HG02678 (cell line): Measurements from ENCODE around the gene FRMD4B.

ENCODE experiments used
- ATAC-seq: cut with Tn5 transposase; IDR thresholded peaks from one replicate; pipeline ENCODE4 v1.9.1; 2021; ENCODE audit warnings: mild to moderate bottlenecking, moderate library complexity; ENCODE audit not compliant: unreplicated experiment

FRMD4B gene

DNA sequence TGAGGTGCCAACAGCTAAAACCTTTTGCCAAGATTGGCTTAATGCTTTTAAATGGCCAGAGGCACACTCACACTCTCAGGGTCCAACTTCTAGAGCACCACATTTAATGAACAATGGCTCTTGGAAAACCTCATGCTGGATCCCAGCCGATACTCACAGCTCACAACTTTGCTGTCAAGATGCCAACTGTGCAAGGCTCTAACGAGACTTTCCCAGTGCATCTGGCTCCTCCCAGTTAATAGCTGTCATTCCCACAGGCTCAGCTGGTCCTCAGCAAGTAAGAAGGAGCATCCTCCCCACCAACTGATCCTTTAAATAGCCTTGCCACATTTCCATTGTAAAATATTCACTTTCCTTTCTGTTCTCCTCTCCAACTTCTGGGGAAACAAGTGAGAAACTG, 20.3 kb upstream of the FRMD4B start:
- ATAC-seq, result no peak

DNA sequence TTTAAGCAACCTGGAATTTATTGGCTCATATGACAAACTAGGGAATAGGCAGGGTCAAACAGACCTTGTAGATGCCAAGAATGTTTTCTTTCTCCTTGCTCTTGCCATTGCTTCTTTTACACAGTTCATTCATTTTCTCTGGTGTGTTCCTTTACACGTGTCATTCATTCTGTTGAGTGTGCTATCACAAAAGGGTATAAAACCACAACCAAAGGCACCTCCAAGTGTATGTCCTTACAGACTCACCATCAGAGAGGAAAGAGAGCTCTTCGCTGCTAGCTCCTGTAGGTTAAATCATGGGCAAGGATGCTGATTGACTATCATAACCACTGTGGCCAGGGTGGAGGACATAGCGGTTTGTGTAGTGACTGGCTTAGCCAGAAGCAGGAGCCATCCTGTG, 19.2 kb upstream of the FRMD4B start:
- no peak for ATAC-seq

DNA sequence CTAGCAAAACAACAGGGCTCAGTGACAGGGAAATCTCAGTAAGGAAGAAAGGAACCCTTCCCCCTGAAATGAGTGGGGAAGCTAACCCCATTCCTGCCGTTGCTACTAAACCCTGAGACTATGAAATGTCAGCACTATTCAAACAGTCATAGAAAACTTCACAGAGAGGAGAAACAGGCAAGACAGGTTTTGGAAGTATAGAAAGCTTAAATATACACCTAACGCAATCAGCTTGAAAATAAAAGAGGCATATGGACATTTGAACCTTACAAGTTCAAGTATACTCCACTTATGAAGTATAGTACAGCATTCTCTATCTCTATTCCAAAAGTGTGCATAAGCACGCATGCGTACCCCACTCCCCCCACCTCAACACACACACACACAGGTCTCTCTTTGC, 17.6 kb upstream of the FRMD4B start:
- no peak for ATAC-seq

DNA sequence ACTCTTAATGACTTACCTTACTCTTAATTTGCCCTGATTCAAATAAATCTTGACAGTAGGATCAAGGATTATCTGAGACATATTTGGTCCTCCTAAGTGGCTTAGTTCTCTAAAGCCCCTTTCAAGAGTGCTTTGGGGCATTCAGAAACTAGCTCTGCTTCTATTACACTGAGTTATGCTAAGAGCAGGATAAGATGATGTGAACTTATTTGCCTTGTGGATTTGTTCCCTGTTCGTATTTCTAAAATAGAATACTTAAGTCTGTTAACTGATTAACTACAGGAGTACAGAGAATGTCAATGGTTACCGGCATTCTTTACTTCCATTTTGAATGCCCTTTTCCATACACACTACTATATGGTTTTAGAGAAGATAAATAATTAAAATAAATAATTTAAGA, 14.8 kb upstream of the FRMD4B start:
- no peak for ATAC-seq

DNA sequence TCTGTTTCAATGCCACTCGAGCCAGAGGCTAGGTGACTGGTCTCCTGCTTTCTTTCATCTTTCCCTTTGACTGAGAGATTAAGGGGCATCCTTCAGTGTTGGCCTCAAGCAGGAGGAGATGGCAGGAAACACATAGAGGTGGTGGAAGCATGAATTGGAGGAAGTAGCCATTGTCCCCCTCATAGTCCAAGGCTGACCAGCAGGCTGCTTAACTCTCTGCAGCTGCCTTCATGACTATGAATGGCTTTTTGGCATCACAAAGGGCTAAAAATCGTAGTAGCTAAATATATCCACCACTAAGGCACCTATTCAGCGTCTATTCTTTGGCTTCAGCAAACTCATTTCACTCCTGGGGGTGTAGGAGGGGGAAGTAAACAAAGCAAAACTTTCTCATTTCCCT, 7.0 kb upstream of the FRMD4B start:
- ATAC-seq, result no peak

DNA sequence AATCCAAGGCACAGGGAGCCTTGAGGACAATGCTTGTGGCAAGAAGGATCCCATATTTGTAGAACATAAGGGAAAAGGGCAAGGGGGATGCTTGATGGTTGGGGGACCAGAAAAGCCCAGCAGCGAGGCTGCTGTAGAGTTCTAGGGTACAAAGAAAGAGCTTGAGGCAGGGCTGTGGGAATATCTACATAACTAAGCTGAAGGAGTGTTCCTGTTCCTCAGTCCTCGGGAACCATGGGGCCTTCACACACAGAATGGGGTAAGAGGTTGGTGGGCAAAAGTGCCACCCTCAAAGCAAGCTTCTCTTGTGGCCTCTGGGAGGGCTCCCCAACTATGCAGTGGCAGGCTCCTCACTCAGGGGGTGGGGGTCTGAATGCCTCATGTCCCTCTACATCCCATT, 6.5 kb upstream of the FRMD4B start:
- no peak for ATAC-seq

DNA sequence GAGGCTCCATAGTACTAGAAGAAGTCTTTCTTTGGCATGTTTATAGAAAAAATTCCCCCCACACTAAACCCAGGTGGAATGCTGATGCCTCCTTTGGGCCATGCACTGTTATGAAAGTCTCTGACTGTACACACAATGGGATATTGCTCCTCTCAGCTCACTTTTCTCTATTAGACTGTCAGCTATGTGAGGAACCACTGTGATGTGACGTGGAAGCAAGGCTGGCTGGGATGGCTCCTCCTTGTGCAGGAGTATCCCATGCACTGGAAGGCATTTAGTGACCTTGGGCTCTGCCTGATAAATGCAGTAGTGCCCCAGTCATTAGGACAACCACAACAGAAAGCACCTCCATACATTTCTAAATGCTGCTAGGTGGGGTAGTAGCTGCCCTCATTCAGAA, 5.7 kb upstream of the FRMD4B start:
- no peak for ATAC-seq

DNA sequence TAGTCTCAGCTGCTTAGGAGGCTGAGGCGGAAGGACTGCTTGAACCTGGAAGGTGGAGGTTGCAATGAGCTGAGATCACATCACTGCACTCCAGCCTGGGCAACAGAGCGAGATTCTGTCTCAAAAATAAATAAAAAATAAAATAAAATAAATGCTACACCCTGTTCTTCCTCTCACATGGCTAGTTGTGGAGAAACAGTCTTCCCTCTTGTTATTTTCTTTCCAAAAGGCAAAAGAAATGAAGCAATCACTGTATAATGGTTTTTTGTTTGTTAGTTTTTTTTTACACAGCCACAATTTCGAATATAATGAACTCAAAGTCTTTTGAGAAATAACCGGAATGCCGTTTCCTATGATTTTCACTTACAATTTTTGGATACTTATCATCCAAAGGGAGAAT, 4.9 kb upstream of the FRMD4B start:
- no peak for ATAC-seq

DNA sequence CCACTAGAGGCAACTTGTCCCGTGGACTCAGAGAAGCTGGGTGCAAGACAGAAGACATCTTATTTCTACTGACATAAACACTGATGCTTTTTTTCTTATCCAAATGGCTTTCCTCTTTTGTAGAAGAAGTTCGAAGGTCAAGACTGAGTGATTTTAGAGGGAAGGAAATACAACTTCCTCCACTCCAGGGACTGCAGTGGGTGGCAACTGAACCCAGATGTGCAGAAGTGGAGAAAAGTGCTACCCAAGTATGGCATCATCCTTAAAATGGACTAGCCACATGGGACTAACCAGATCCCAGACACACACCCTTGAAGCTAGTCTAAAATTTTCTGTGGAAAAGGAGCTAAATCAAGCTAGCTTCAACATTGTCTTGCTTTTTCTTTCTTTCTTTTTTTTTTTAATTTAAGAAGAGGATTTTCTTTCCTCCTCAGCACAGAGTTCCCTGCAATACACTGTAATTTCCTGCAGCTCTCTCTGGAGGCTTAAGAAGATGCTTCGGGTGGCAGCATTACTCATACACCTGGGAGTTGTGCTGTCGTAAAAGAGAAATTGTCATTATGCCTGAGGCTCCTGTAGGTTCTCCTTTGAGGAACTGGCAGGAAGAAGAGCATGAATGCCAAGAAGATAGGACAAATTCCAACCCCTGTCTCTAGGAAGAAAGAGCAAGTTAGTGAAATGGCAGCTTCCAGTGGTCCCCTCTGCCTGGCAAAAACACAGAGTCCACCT, 3.8 kb upstream of the FRMD4B start:
- no peak for ATAC-seq

DNA sequence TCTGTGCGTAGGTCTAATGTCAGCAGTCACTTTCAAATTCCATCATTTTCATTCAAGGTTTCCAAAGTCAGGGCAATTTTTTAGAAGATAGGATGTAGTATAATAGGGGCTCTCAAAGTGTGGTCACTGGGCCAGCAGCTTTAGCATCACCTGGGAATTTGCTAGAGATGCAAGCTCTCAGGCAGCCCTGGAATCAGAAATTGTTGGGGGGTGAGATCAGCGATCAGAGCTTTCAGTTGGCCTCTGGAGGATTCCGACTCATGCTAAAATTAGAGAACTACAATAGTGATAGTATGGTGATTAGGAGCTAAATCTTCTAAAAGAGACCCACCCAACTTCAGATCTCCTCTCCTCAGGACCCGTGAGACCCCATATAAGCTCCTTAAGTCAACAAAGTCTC, 2.4 kb upstream of the FRMD4B start:
- ATAC-seq, result no peak

DNA sequence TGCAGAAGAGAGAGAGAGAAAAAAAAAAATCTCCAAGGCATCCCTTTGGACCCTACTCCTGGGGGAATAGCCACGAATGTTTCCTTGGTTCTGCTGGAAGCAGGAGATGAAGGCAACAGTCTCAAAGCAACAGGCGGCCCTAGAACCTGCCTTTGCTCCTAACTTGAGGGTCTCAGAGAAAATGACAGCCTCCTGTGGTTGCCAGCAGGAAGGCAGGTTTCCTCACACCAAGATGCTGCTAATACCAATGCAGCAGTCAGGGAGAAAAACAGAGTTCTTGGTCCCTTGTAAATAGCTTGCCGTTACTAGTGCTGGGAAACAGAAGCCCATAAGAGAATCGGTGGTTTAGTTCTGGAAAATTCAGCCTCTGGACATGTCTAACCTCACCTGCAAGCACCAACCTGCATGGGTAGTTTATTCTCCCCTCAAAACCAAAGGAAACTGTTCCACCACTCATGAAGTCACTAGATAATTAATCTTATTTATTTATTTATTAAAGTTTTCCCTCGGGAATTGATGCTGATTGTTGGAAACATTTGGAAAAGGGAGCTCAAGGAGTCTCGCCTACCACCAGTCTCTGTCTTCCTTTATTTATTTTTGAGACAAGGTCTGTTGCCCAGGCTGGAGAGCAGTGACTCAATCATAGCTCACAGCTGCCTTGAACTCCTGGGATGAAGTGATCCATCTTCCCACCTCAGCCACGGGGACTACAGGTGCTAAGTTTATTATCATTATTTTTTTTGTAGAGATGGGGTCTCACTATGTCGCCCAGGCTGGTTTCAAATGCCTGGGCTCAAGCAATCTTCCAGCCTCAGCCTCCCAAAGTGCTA, 883 bp upstream of the FRMD4B start:
- ATAC-seq, result no peak

DNA sequence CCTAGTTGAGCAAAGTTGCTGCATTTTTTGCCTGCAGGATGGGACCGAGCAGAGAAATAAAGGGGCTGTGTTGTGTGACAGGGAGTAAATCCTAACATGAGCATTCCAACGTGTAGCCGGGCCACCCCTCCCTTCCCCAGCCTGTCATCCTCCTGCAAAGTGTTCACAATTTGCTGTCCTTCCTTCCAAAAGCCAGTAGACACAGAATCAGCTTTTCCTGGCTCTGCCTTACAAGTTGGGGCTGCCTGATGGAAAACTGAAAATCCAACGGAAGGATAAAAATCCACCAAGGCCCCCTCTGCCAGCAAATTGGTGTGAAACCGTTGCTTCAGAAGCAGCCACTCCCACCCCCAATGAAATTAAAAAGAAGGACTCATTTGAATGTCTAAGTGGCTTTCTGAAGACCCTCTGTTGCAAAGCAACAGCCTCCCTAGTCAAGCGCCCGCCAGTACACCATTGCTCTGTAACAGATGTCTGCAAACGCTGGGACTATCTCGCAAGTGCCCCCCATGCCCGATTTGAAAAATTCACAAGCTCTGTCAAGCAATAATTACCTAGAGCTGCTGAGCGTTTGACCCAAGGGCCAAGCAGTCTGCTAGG, 665 bp downstream of the FRMD4B start:
- no peak for ATAC-seq

DNA sequence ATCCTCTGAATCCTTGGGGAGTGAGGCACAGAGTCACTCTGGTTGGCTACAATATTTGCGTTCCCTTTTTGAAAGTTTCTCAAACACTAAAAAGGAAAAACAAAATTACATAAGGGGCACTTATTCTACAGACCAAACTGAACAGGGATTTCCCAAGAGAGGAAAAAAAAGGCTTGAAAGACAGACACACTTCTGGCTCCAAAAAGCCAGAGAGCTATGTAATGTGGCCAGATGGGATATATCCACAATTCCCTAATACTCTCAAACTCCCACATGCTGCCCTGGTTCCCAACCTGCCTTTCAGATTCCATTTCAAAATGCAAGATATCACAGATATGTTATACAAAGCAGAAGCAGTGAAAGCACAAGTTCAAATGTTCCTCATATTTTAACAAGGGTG, 1.6 kb downstream of the FRMD4B start:
- no peak for ATAC-seq

DNA sequence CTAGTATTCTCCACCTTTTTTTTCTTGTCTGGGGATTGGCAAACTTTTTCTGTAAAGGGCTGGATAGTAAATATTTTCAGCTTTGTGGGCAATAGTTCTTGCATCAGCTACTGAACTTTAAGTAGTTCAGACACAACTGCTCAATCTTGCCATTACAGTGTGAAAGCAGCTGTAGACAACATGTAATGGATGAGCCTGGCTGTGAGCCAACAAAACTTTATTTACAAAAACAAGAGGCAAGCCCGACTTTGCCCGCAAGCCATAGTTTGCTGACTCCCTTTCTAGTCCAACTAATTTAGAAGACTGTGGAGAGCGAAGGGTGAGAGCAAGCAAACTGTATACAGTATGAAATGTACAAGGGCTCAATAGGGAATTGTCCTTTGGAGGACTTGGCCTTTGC, 6.2 kb downstream of the FRMD4B start:
- no peak for ATAC-seq

DNA sequence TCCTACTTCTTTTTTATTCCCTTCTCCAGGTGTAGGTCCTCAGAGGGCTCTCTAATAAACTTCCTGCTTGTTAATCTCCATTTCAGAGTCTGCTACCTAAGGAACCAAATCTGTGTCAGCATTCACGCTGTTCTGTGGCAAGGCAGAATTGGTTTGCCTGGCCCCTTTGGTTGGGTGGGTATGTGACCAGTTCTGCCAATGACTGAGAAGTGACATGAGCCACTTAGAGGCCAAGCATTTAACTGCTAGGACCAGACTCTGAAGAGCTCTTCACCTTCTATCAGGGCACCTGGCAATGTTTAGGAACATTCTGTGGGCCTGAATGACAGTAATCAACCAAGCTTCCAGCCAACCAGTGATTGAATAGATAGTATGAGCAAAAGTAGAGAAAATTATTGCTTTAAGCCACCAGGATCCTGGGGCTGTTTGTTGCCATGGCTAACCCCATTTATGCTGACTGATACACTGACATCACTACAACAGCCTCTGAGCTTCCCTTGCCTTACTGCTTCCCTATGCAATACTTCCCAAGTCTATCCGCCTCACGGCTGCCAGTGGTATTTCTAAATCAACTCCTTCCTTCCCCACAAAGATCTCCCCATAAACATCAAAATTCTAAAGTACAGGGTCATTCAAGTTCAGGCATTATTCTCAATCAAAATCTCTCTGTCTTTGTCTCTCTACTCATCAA, 7.6 kb downstream of the FRMD4B start:
- no peak for ATAC-seq

DNA sequence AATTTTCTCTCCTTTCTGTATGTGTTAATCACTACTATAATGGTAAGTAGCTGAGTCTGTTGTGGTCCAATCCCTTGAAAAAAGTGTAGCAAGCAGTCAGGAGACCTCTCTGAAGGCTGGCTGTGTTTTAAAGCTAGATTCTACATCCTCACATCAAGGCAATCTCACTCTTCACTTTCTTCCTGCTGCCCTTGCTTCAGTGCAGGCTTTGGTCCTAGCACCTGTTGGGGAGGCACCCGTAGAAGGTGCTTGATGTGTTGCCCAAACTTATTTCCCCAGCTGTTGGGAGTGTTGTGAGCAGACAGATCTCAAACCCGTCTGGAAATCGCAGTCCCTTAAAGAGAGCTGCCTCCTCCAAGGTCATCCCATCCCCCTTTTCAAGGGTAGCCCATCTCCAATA, 8.6 kb downstream of the FRMD4B start:
- no peak for ATAC-seq

DNA sequence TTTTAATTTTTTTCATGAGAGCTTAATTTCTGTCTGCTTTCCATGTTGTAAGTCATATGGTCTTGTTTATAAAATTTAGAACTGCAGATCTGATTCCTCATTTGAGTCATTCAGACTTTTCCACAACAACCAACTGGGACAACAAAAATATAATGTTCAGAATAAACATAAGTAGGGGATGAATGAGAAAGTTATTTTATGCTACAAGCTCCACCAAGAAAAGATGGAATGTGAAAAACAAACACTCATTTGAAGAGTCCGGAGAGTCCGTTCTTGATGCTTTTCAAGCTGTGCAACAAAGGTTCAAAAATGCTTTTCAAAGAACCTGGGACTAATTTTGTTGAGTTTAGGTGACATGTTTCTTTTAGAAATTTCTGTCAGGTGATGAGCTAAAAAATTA, 9.2 kb downstream of the FRMD4B start:
- no peak for ATAC-seq

DNA sequence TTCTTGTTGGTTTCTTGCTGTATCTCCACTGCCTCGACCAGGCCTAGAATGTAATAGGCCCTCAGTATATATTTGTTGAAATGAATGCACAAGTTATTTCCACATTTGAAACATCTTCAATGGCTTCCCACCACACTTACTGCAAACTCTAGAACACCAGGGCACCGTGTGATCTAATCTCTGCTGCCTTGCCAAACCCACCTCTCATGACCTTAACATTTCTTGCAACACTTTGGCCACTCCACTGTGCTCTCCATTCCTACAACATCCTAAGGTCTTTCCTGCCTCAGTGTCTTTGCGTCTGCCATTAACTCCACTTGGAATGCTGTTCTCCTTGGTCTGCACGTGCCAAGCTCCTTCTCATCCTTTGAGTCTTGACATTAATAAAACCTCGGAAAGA, 14.1 kb downstream of the FRMD4B start:
- ATAC-seq, result no peak

DNA sequence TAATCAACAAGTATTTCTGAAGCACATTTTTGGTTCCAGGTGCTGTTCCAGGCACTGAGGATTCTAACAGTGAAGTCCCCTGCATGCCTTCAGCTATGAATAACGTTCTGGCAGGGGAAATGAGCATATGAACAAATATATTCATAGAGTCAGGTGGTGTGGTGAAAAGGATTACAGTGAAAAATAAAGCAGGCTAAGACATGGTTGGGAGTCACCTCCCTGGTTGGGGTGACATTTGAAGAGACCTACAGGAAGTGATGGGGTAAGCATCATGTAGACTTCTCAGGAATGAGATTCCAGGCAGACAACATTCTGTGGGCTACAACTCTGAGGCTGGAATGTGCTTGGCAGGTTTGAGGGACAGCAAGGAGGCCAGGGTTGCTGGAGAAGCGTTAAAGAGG, 15.0 kb downstream of the FRMD4B start:
- ATAC-seq, result no peak

DNA sequence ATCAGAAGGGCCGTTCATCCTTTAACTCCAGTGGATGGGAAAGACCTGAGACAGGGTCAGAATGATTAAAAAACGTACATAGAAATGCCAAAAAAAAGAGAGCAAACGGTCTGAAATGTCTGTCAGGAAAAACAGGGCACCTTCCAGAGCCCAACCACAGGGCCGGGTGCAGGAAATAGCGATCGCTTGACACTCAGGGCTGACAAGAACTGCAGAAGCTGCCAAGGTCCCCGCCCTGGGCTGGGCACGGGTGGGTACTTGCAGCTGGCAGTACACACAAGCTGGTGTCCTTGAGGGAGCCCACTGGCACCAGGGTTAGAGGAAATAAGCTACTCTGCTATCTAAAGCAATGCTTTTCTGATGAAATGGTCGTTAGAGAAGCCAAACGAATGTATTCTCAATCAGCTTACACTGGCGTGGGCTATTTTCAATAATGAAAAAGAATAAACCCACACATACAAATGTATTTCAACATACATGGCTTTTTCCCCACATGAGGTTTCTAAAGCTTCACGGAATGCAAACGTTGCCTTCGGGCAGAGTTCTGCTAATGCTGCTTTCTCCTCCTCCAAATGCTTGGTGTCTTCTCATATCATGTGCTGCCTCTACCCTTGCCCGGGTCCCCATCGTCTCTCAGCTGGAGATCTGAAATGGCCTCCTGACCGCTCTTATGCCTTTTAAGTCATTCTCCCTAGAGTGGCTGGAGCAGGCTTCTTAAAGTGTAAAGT, 15.6 kb downstream of the FRMD4B start:
- no peak for ATAC-seq
